Ascending aorta (tissue), 2 donors: ENCODE results near the gene VPS8. TPM values are rescaled to one million over a fixed set of nuclear protein-coding genes. Genes with fewer than 3 reads are reported as not detected.

Source experiments
- DNase-seq, 2 donors: peaks; one replicate each; pipeline ENCODE4 v3.0.0-alpha.2; 2019; ENCODE audit warnings: low spot score in 2 of 2
- H3K27ac ChIP-seq, 2 donors: fragments of 200-600 bp; sonication (generic); one replicate each; pipeline ENCODE4 v1.5.1; 2016 to 2017; ENCODE audit warnings: mild to moderate bottlenecking in 1 of 2
- H3K27me3 ChIP-seq: fragments of 200-600 bp; sonication (generic); one replicate; pipeline ENCODE4 v1.5.1; 2017
- H3K36me3 ChIP-seq, 2 donors: fragments of 200-600 bp; sonication (generic); one replicate each; pipeline ENCODE4 v1.5.1; 2016
- H3K4me1 ChIP-seq, 2 donors: fragments of 200-600 bp; sonication (generic); one replicate each; pipeline ENCODE4 v1.5.1; 2016 to 2017; ENCODE audit warnings: mild to moderate bottlenecking in 1 of 2
- H3K4me3 ChIP-seq, 2 donors: fragments of 200-600 bp; sonication (generic); one replicate each; pipeline ENCODE4 v1.5.1; 2016 to 2017; ENCODE audit warnings: mild to moderate bottlenecking in 1 of 2
- H3K9me3 ChIP-seq, 2 donors: fragments of 200-600 bp; sonication (generic); one replicate each; pipeline ENCODE4 v1.5.1; 2016
- CTCF ChIP-seq, 3 experiments: fragments of 200-600 bp in 2 of 3; fragments of 450-650 bp in 1 of 3; sonication (generic) in 2 of 3; IDR thresholded peaks; one replicate each; pipeline ENCODE4 v1.5.1; 2016 to 2019; ENCODE audit warnings: antibody characterized with exemption in 3 of 3, mild to moderate bottlenecking in 1 of 3, moderate library complexity in 1 of 3
- intact Hi-C: fragments of 100-400 bp; cut with DNase I; formaldehyde crosslinking; loops from one replicate; pipeline ENCODE4 v1.15.1; 2023
- total RNA-seq: library from RNA; depleted of rRNA; stranded (reverse); fragments of >200 nt; gene quantifications from one replicate; pipeline ENCODE4 v1.1.0, GENCODE V29; 2016

VPS8 gene
- total RNA-seq, 1 donor from 2014 or later, result 24.9 TPM

- Histone ChIP-seq H3K4me3 (peak overlapping the region in 1 of 2 donors; percentile 93), H3K27ac (no peak overlapping the region), H3K4me1 (peaks cover 0 to 6% of the 10 kb centered on the region in 2 donors), H3K36me3 (no peaks in the 10 kb centered on the region), H3K9me3 (no peaks in the 10 kb centered on the region), H3K27me3 (no peaks in the 10 kb centered on the region)
- no peak for DNase-seq
- intact Hi-C loops, result loop anchor here (2.0 to 10.0 kb wide), 3 partner anchors 469 to 799 kb away; partner anchors contain the start of genes ABCC5 and TMEM41A
- TF ChIP-seq CTCF (IDR thresholded peaks at IDR 0.05), result no peak
Measured at GRCh38 chr3:184813357-184813756, 1.4 kb downstream of the VPS8 start.

GRCh38 chr3:184814214-184814613 is 2.2 kb downstream of the VPS8 start:
- no peak for TF ChIP-seq CTCF (IDR thresholded peaks at IDR 0.05)
- no peak overlapping the region for H3K4me3 ChIP-seq
- peaks cover 0 to 2% of the 10 kb centered on the region in 2 donors for H3K36me3 ChIP-seq
- intact Hi-C loops, result loop anchor here (5.0 to 10.0 kb wide), 2 partner anchors 468 to 799 kb away; partner anchors contain the start of gene ABCC5
- DNase-seq, result no peak
- H3K9me3 ChIP-seq, result no peaks in the 10 kb centered on the region
- peaks cover 0 to 6% of the 10 kb centered on the region in 2 donors for H3K4me1 ChIP-seq
- H3K27ac ChIP-seq, result no peak overlapping the region
- no peaks in the 10 kb centered on the region for H3K27me3 ChIP-seq

- DNase-seq, result no peak
- intact Hi-C loops, result loop anchor here (10.0 kb wide), 1 partner anchor 800 kb away; the partner anchor contains the start of gene ABCC5
- TF ChIP-seq CTCF (IDR thresholded peaks at IDR 0.05), result no peak
- no peaks in the 10 kb centered on the region for H3K9me3 ChIP-seq
- H3K27ac ChIP-seq, result no peak overlapping the region
- H3K4me3 ChIP-seq, result no peak overlapping the region
- H3K4me1 ChIP-seq, result peaks cover 0 to 6% of the 10 kb centered on the region in 2 donors
- H3K27me3 ChIP-seq, result no peaks in the 10 kb centered on the region
- H3K36me3 ChIP-seq, result peaks cover 0 to 3% of the 10 kb centered on the region in 2 donors
Measured at GRCh38 chr3:184815046-184815930, 3.3 kb downstream of the VPS8 start.

- Histone ChIP-seq H3K4me1 (peaks cover 0 to 4% of the 10 kb centered on the region in 2 donors), H3K4me3 (no peak overlapping the region), H3K27me3 (no peaks in the 10 kb centered on the region), H3K27ac (no peak overlapping the region), H3K36me3 (peaks cover 0 to 3% of the 10 kb centered on the region in 2 donors), H3K9me3 (no peaks in the 10 kb centered on the region)
- TF ChIP-seq CTCF (IDR thresholded peaks at IDR 0.05), result no peak
- intact Hi-C loops, result loop anchor here (10.0 kb wide), 1 partner anchor 802 kb away; the partner anchor contains the start of gene ABCC5
- no peak for DNase-seq
Measured at GRCh38 chr3:184816614-184817013, 4.6 kb downstream of the VPS8 start.

- H3K4me1 ChIP-seq, result peaks cover 0 to 9% of the 10 kb centered on the region in 2 donors
- H3K4me3 ChIP-seq, result no peak overlapping the region
- H3K27ac ChIP-seq, result no peak overlapping the region
- DNase-seq, result no peak
- intact Hi-C loops, result no loop called here
- no peaks in the 10 kb centered on the region for H3K9me3 ChIP-seq
- no peak for TF ChIP-seq CTCF (IDR thresholded peaks at IDR 0.05)
- H3K27me3 ChIP-seq, result no peaks in the 10 kb centered on the region
- H3K36me3 ChIP-seq, result peaks cover 0 to 3% of the 10 kb centered on the region in 2 donors
Measured at GRCh38 chr3:184820525-184820924, 8.6 kb downstream of the VPS8 start.
